ENCODE data around the gene DIP2C.

DIP2C gene

DNA sequence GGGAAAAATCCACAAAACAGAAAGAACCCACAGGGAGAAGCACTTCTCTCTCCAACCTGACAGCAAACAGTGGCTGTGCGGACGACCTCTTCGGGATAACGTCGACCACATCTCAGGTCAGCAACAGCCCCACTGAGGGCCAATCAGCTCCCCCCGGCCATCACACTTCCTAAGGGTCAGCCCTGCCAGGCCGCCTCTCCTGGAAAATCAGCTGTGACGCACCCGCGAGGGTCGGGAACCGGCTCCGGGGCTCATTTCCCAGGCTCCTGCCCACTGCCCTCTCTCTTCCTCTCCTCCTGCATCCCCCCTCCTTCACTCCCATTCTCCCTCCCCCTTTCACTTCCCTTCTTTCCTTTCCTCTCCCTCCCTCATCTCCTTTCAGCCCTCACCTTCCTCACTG, 118.3 kb downstream of the DIP2C start:
- DNase-seq, result no peak

DNA sequence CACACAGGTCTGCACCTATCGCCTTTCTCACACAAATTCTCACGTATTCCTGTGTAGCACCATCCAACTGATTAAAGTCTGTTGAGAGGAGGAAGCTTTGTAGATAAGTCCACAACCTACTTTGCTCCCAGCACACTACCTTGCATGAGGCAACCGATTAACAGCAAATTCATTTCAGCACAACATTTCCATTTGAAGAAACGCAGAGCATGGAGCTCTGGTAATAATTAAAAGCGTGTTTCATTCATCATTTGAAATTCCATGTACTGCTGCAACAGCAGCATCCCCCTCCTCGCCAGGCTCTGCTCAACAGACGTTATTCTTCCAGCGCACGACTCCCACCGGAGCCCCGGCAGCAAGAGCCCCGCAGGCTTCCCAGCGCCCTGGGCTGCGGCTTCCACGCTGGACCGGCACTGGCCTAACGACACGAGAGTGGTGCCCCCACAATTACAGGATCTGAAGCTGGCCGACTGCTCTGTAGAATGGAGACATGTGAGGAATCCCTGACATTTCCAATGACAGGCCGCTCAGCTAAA, 118.8 kb downstream of the DIP2C start:
- DNase-seq, result peak; percentile 58

DNA sequence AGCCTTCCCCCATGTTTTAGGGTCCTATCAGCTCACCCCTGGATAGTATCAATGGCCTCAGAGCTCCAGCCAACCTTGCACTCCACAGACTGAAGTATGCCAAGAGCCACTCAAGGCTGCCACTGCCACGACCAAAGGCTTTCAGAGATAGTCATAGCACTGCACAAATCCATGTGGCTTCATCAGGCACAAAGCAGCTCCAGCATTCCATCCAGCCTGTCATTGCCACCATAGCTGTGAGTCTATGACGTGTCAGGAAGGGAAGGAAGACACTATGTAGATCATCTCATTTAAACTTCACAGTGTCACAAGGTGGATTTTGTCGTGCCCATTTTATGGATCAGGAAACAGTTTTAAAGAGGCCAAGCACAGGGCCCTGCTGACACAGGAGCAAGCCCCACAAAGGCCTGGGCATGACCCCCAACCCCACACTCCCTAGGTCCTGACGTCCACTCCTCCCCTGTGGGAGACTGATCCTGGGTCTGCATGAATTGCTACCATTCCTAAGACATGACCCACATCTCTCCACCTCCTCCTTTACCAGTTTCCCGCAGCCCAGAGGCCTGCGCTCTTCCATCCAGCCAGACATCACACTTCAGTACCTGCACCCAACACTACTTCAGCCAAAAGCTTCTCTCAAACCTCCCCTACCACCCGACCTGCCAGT, 119.4 kb downstream of the DIP2C start:
- DNase-seq, result peak; percentile 39

DNA sequence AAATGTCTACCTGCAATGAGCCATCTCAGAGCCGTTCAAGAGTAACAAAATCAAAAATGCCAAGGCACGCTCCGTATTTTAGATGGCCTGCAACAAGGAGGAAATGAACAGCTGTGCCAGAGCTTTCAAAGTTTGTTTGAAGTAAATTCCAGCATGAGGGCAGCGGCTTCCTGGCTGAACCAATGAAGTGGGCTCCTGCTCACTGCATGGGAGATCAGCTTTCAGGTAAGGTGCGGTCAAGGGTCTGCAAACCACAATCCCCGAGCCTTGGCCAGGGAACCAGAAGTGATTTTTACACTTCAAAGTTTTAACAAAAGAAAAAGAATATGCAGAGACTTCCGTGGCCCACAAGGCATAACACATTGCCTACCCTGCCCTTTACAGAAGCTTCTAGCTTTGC, 120.6 kb downstream of the DIP2C start:
- DNase-seq, result no peak

DNA sequence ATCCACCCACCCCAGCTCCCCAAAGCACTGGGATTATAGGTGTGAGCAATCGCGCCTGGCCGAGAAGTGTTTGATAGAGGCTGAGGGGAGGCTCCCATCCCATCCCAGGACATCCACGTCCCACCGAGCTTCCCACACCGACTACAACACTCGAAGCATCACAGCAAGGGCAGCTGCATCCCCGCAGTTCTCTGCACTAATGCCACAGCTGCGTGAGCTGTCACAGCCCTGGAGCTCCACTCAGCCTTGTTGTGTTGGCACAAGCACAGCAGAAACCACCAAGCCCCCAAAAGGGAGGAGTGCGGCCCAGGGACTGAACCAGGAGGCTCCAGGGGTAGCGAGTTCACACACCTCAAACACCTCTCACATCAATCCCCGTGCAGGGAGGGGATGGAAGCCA, 121.6 kb downstream of the DIP2C start:
- no peak for DNase-seq

DNA sequence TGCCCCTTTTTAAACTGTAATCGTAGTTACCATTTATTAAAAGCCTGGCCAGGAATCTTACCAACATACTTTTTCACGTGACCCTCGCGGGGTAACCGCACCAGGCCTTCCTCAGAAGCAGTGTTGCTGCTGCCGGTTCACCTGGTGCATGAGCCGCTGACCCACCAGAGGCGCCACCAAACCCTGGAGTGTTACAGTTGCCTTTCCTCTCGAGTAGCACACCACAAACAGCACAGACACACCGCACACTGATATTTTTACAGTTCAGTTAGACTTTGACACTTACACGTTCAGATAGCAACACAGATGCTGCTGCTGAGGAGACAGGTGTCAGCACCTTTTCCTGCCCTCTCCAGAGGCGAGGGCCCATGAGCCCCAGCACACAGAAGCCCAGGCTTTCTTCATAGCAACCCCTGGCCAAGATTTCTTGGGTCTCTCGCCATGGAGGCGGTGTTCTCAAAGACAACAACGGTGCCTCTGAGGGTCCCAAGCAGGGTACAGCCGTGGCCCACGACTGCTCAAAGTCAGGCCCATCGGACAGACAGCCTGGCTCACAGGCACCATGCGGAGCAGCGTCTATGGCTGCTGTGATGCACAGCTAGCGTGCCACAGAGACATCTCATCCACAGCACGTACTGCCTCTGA, 123.1 kb downstream of the DIP2C start:
- DNase-seq, result no peak

DNA sequence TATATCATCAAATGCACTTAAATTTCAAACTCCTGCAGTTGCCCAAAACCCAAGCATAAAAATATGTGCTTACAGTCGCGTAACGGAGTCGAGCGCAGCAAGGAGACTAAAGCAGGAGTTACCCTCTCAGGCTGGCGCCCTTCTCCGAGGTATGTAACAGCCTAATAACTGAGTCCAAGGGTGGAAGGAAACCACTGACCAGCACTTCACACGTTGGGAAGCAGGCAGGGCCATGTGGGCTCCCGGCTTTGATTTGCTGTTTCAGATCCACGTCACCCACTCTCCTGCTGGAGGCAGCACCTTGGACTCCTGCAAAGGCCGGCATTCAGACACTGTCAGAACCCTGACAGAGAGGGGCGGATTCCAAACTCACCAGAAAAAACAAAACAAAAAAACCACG, 123.8 kb downstream of the DIP2C start:
- DNase-seq, result no peak

DNA sequence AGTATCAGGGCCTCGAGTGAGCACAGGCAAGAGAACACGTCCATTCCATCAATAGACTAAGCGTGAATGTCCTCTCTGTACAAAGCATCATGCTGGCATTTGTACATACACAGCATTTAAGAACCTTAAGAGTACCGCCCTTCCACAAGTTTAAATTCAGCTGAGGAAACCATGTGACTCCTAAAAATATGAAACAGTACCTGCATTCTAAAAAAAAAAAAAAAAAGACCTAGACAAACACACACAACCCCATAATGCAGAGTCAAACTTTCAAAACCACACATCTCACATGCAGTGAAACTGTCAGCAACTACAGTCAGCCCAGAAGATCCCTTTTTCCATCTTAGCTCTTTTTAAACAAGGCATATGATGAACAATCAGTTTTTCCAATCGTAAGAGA, 124.3 kb downstream of the DIP2C start:
- no peak for DNase-seq

DNA sequence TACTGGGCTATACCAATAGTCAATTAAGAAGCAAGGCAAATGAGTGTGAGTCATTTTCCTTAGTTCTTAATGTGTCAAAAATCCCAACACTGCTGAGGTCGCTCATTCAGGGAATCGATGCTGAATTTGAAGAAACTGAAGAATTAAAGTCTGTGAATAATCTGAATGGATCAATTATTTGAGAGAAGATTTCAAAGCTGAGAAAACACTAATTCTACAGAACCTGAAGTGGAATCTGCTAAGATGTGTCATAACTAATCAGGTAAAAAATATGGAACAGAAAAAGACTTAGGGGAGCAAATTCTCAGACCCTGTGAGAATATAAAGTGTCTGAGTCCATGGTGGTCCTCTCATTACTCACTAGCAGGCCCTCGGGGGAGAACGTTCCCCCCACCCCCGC, 125.6 kb downstream of the DIP2C start:
- no peak for DNase-seq

DNA sequence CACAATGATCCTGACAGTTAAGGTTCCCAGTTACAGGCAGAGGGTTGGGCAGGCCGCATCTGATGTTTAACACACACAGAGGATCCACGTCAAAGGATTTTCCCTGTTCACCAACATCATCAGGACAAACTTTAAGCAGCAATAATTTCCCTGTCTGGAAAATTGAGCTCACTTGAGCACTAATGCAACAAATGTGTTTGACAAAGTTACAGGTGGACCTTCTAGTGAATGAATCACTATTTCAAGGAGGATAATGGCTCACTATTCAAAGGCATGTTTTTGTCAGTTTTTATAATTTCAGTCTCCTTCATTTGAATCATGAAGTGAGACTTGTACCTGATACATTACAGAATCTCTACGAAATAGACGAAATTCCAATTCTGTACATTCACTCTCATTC, 127.3 kb downstream of the DIP2C start:
- no peak for DNase-seq

DNA sequence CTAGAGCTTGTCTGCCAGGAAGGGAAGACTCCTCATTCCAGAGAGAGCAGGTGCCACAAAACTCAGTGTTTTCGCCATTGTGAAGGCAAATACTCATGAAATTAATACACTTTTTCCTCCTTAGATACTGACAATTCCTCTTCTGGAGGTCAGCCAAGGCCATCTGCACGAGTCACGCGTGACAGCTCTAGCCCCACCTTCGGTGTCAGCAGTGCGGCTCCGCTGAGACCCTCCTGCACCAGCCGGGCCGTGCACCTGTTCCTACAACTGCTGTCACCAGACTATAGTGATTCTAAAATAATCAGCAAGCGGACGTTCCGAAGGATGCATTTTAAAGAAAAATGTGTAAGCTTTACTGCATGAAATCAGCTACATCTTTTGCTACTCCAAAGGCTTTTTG, 127.7 kb downstream of the DIP2C start:
- no peak for DNase-seq

DNA sequence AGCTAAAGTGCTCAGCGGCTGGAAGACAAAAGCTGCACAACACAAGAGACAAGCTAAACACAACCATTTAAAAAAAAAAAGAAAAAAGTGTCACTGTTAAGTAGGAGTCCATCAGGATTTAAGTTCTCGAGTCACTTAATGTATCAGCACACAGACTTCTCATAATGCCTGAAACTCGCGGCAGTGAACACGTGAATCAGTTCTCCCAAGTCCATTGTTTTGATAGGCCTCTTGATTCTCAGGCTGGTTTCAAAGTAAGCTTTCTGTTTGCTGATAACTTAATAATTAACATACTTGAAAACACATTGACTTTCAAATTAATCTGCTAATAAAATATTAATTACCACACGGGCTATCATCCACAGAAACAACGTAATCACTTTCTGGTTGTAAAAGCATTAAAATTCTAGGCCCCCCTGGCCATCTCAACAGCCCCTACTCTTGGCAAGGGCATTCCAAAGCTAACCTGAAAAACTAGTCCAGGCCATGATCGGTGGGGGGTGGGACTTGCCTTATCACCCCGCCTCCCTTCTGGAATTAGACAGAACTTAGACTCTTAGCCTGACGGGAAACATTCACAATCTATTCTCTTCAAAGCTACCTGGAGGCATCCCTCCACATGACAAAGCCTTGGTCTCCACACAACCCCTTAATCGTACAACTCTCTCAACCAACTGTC, 129.0 kb downstream of the DIP2C start:
- DNase-seq, result no peak

DNA sequence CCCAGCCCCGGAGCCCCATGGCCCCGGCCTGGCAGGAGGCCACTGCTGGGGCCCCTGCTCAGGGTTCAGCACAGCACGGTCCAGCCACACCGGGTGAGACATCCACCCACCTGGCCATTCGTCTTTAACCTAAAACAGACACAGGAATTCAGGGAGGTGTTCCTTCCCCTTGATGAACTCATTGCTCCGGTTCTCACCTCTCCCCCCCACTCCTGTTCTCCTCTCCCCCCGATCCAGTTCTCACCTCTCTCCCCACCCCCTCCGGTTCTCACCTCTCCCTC, 129.8 kb downstream of the DIP2C start:
- DNase-seq, result no peak

DNA sequence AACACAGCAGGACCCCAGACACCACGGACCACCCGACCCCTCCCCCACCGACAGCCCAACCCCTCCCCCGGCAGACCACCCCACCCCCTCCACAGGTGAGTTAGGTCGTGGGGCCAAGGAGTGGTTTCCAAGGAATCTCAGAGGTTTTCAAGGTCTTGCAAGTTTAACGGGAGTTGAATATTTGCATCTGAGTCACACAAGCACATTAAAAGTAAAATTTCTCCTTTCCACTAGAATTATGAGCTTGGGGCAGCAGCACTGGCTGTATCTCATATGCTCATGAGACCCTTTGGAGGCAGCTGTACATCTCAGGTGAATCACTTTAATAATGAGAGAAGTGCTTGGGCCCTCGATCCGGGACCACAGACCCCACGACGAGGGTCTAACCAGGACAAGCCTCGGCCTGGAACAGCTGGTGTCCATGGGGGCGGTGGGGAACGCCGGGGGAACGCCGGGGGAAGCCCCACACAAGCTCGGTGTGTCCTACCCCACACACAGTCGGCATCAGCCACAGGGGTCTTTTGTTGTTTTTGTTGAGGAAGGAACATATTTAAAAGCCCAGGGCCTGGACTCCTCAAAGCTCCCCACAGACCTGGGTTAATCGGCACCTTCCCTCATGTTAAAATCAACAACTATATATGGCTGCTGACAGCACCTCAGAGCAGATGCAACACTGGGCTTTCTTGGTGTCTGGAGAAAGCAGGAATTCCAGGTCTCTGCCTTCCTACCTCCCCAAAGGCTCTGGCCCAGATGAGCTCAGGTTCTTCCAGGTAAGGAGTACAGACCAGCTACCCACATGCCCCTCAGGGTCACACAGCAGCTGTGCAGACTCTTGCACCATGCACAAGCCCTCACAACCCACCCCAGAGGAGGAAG, 130.3 kb downstream of the DIP2C start:
- DNase-seq, result no peak

DNA sequence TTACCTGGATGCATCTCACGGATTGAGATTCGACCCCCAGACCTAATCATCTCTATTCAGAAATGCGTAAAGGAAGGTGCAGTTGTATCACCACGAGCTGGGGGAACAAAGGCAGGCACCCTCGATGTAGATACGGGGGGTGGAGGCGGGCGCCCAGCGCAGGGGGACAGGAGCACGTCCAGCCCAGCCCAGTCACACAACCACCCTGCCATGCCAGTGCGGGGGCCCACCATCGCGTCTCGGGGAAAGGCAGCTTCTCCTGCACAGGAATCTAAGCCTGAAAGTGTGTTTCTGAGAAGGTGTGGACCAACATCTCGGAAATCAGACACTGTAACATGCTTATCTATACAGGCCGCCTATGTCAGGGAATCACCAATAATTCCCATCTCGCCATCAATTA, 131.1 kb downstream of the DIP2C start:
- no peak for DNase-seq

DNA sequence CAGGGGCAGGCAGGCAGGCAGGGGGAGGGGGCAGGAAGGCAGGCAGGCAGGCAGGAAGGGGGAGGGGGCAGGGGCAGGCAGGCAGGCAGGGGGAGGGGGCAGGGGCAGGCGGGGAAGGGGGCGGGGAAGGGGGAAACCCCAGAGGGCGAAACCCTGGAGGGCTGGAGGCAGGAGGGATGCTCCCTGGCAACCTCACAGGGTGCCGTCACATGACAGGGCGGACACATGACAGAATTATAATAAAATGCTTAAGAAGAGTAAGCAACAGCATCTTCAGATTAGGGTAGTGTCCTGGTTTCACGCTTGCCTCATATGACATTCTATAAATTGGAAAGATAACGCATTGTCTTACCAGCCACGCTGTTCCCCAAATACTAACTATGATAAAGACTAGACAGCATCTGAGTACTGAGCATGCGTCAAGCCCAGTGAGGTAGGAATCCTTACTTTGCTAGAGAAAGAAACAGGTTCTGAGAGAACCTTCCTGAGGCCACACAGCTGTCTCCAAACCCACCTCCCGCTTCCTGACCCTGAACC, 131.6 kb downstream of the DIP2C start:
- peak; percentile 43 for DNase-seq

DNA sequence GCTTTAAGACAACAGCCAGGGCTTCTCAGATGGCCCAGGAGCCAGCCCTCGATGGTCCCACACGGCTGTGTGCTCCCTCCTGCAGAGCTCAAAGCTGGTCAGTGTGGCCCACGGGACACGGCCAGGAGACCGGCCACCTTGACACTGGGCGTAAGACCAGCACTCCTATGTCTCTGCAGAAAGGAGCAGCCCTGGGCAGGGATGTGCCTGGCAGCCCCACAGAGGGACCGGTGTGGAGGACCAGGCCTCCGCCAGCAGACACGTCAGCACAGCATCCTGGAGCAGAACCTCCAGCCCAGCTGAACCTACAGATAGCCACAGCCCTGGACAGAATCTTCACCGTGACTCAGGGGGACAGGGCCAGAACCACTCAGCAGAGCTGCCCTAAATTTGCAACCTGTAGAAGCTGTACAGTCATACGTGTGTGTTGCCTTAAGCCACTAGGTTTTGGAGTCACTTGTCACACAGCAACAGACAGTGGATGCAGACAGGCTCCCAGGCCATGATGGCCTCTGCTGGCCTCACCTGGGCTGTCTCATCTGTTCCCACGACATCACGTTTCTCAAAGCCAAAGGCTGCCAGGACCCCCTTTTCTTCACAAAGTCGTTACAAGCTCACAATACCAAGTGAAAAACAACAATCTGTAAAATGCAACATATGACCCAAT, 132.4 kb downstream of the DIP2C start:
- no peak for DNase-seq

DNA sequence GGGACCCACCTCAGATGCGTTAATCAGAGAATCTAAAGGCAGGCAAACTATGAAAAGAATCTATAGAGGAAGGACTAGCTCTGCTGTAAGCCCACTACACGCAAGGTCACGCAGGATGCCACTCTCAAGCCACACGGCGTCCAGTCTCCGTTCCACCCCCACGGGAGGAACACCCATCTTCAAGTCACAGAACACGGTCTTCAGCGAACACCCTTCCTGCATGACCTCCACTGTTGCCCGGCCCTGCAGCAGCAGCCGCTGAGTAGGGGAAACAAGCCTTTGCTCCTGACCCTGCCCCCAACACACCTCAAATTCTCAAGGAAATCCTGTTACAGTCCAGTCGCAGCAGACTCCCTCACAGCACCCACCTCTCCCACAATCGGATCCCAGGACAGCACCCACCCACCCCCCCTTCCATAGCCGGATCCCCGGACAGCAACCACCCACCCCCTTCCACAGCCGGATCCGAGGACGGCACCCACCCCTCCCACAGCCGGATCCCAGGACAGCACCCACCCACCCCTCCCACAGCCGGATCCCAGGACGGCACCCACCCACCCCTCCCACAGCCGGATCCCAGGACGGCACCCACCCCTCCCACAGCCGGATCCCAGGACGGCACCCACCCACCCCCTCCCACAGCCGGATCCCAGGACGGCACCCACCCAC, 133.7 kb downstream of the DIP2C start:
- no peak for DNase-seq

DNA sequence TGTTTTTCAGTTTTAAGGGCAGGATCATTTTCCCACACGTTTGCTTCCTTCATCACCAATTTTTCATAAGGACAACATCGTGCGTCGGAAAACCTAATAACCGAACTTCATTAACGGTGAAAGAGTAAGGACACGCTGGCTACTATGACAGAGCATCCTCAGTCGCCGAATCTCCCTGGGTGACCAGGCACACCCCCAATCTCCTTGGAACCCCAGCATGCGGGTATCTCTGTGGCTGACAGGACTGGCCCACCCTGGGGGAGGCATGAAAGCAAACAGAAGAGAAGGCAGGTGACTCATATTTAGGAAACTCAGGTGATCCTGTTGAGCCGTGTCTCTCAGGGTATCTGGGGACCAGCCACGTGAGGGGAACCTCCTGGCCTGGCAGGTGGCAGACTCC, 134.2 kb downstream of the DIP2C start:
- no peak for DNase-seq

DNA sequence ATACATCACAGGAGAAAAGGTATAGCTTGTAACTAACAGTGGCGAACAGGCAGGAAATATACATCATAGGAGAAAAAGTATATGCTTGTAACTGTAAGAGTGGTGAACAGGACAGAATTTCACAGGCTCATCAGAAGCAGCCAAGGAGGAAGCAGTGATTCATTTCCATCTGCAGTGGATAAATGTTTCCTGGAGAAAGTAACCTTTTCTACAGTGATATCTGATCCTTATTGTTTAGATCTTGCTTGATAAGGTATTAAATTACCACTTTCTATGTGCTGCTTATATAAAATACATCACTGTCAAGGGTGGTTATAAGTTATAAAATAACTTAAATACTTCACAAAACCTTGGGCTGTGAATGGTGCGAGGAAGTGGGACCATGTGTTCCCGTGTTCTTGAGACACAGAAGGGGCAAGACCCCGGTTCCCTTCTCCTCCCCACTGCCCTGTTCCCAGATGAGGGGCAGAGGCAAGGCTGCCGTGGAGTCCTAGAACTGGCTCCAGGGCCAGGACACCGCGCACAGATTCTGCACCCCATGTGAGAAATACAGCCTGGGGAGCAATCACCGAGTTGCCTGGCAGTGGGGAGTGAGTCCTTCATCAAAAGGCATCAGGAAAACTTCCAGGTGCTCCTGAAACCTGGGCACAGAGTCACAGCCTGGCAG, 135.2 kb downstream of the DIP2C start:
- DNase-seq, result peak; percentile 33

DNA sequence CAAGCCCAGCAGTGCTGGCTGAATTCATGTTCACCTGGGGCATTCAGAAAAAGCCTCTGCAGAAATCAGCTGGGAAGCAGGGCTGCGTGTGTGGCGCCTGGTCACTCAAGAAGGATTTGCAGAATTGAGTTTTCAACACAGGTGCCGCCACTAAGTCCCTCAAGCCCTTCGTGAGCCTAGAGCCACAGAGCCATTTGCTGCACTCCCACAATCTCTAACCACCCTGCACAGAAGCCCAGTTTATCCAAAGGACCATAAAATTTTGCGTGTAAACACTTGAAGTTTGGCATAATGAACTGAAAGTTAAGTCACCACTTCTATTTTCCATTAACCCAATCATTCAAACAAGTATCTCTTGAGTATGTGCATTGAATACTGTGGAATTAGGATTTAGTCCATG, 136.2 kb downstream of the DIP2C start:
- no peak for DNase-seq

Measured in fibroblast of skin of abdomen (primary cell).